Heart left ventricle (tissue), 16 donors: ENCODE data around the gene ARMC2. TPM values are rescaled to one million over a fixed set of nuclear protein-coding genes. Genes with fewer than 3 reads are reported as not detected.
A peak's percentile ranks its signal among the peaks of the same experiment; 100 is the strongest.

Experiments used
- ATAC-seq, 4 donors: fragments of 200-7000 bp; cut with Tn5 transposase; one replicate each; pipeline ENCODE4 v1.9.1; 2020 to 2022; ENCODE audit warnings: moderate library complexity in 4 of 4, mild to moderate bottlenecking in 3 of 4, moderate number of reproducible peaks in 1 of 4
- DNase-seq, 5 donors: peaks; one replicate each; pipeline ENCODE4 v3.0.0-alpha.2; 2020
- H3K27ac ChIP-seq, 12 donors: fragments of 200-600 bp; sonication (generic) in 4 of 12; one replicate each; pipeline versions ENCODE4 v1.5.0 to v1.8.0; 2016 to 2022; ENCODE audit warnings: mild to moderate bottlenecking in 2 of 12
- H3K27me3 ChIP-seq, 9 donors: fragments of 200-600 bp; sonication (generic) in 2 of 9; one replicate each; pipeline versions ENCODE4 v1.5.1 to v1.8.0; 2016 to 2022; ENCODE audit warnings: mild to moderate bottlenecking in 3 of 9
- H3K36me3 ChIP-seq, 9 donors: fragments of 200-600 bp; sonication (generic) in 2 of 9; one replicate each; pipeline versions ENCODE4 v1.5.0 to v1.8.0; 2018 to 2022; ENCODE audit warnings: mild to moderate bottlenecking in 2 of 9
- H3K4me1 ChIP-seq, 12 donors: fragments of 200-600 bp; sonication (generic) in 4 of 12; one replicate each; pipeline versions ENCODE4 v1.5.0 to v1.8.0; 2016 to 2022; ENCODE audit warnings: mild to moderate bottlenecking in 3 of 12
- H3K4me3 ChIP-seq, 12 donors: fragments of 200-600 bp; sonication (generic) in 4 of 12; one replicate each; pipeline versions ENCODE4 v1.5.0 to v1.8.0; 2017 to 2022; ENCODE audit warnings: mild to moderate bottlenecking in 9 of 12, moderate library complexity in 4 of 12
- H3K9me3 ChIP-seq, 12 donors: fragments of 200-600 bp; sonication (generic) in 4 of 12; one replicate each; pipeline versions ENCODE4 v1.5.0 to v1.8.0; 2016 to 2022; ENCODE audit warnings: mild to moderate bottlenecking in 1 of 12
- POLR2A ChIP-seq, 2 donors: fragments of 450-650 bp; IDR thresholded peaks; one replicate each; pipeline ENCODE4 v1.6.1; 2017; ENCODE audit warnings: antibody characterized with exemption in 2 of 2, mild to moderate bottlenecking in 2 of 2, moderate library complexity in 2 of 2
- WGBS, 4 donors: extraction: QIAGEN DNeasy Blood & Tissue Kit in 2 of 4; methylation state at CpG; one replicate each; pipeline versions ENCODE4 v1.1.5 to v1.1.7; 2013 to 2018; 5-methylcytosine and 5-hydroxymethylcytosine counted together
- intact Hi-C, 10 donors: fragments of 100-400 bp; cut with DNase I; formaldehyde crosslinking; loops; one replicate each; pipeline versions ENCODE4 v1.11.1 to v1.14.2; 2022
- polyA plus RNA-seq, 2 donors: library from polyadenylated mRNA; stranded (reverse); fragments of 200-250 nt; gene quantifications; one replicate each; pipeline ENCODE4 v1.2.3, GENCODE V29; 2013
- total RNA-seq, 9 donors: library from RNA; depleted of rRNA in 2 of 9; stranded (reverse); fragments of >200 nt in 2 of 9; fragmentation: NEBNext Ultra II Directional in 3 of 9; extraction: Animal tissue kit (Norgen Biotek cat#: 25700) in 3 of 9; gene quantifications; one replicate each; pipeline versions ENCODE4 v1.1.0 to v1.2.4, GENCODE V29; 2016 to 2023
- TF ChIP-seq, protein P1 (sequence below), 12 donors: fragments of 200-600 bp; sonication (generic) in 4 of 12; IDR thresholded peaks; one replicate each; pipeline versions ENCODE4 v1.5.0 to v1.8.0; 2018 to 2022; ENCODE audit warnings: antibody characterized with exemption in 12 of 12, mild to moderate bottlenecking in 5 of 12
- donor health status: ischemic (EF 13 %, LVEDD 7.1; RV severe dilation, severe dysfunction).
- donor health status: healthy with polysubstance abuse.
- donor health status: DM: no; HTN: yes; CAD: no.
- donor health status: DM: no; HTN: no; CAD: no.
- donor health status: ischemic (EF 25% LVEDD 6.9; RV normal size, moderate dysfunction).
- donor health status: ischemic (EF 25% LVEDD 5.7; RV mildly dilated, moderate dysfunction).
- donor health status: healthy.
- donor health status: DM: yes; HTN: yes; CAD: no.
- donor health status: ischemic (EF 35%, LVEDD 5.7; RV mildly dilated, moderate dysfunction).
- donor health status: nonischemic (EF 11% LVEDD 7.7; RV severe dilation, severe dysfunction).
- donor health status: DM: yes; HTN: yes; CAD: no.
- donor health status: PGD.
- donor health status: ischemic (EF 29% LVEDD 5.4; RV normal size, mild dysfunction).
- donor health status: nonischemic (EF 23%, LVEDD 6.1; RV moderate dilation, normal function).

The ARMC2 gene
- total and polyA plus RNA-seq, 11 donors, result 3.1 to 18.0 (median 9.2) TPM

DNA sequence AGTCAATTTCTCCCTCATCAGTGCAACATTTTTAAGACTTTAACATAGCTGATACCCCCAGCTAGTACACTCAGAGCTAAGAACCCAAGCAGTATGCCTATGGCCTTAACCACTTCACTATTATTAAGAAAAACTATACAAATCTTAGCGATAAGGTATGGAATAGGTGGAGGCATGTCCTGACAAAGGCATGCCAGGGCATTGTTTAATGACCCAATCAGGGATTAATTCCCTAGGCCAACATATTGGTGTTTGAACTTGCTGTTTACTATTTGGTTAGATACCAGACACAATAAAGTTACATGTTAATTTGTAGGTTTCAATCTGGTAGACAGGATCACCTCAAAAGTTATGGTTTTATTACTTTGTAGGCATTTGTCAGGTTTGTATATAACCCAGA, 93.1 kb downstream of the ARMC2 start:
- H3K9me3 ChIP-seq, result no peaks in the 10 kb centered on the region
- 89 to 100% (median 97%) methylated on average over 1 of the region's 1 CpG for WGBS, 4 donors
- peaks cover 5 to 55% (median 42%) of the 10 kb centered on the region in 12 donors for H3K4me1 ChIP-seq
- no peaks in the 10 kb centered on the region for H3K27me3 ChIP-seq
- intact Hi-C loops, result loop anchor here in 9 of 10 donors (5.0 to 10.0 kb wide), 6 partner anchors 39 to 134 kb away; no protein-coding TSS in a partner anchor
- peak overlapping the region in 1 of 12 donors; percentile 5 for H3K27ac ChIP-seq
- DNase-seq (no peak), ATAC-seq (no peak)
- H3K36me3 ChIP-seq, result no peaks in the 10 kb centered on the region
- H3K4me3 ChIP-seq, result no peak overlapping the region
- no peak for TF ChIP-seq POLR2A (IDR thresholded peaks at IDR 0.05)
- TF ChIP-seq, protein P1, sequence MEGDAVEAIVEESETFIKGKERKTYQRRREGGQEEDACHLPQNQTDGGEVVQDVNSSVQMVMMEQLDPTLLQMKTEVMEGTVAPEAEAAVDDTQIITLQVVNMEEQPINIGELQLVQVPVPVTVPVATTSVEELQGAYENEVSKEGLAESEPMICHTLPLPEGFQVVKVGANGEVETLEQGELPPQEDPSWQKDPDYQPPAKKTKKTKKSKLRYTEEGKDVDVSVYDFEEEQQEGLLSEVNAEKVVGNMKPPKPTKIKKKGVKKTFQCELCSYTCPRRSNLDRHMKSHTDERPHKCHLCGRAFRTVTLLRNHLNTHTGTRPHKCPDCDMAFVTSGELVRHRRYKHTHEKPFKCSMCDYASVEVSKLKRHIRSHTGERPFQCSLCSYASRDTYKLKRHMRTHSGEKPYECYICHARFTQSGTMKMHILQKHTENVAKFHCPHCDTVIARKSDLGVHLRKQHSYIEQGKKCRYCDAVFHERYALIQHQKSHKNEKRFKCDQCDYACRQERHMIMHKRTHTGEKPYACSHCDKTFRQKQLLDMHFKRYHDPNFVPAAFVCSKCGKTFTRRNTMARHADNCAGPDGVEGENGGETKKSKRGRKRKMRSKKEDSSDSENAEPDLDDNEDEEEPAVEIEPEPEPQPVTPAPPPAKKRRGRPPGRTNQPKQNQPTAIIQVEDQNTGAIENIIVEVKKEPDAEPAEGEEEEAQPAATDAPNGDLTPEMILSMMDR (IDR thresholded peaks at IDR 0.05), result no peak

DNA sequence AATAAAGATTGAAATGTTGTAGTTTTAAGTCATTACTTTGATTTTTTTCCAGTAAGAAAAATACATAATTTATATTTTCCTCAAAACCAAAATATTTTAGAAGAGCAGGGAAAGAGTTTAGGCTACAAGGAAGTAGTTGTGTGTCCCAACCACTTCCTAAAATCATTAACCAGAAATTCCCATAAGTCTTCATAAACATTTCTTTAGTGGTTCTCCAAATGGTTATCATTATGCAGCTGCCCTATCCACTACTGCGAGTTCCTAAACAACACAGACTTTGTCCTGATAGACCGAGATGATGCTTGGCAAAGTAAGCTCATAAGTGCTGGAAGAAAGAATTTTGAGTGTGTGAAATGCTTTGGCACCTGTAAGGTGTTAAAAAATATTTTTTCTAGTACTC, 93.6 kb downstream of the ARMC2 start:
- H3K4me1 ChIP-seq, result peaks cover 7 to 61% (median 48%) of the 10 kb centered on the region in 12 donors

DNA sequence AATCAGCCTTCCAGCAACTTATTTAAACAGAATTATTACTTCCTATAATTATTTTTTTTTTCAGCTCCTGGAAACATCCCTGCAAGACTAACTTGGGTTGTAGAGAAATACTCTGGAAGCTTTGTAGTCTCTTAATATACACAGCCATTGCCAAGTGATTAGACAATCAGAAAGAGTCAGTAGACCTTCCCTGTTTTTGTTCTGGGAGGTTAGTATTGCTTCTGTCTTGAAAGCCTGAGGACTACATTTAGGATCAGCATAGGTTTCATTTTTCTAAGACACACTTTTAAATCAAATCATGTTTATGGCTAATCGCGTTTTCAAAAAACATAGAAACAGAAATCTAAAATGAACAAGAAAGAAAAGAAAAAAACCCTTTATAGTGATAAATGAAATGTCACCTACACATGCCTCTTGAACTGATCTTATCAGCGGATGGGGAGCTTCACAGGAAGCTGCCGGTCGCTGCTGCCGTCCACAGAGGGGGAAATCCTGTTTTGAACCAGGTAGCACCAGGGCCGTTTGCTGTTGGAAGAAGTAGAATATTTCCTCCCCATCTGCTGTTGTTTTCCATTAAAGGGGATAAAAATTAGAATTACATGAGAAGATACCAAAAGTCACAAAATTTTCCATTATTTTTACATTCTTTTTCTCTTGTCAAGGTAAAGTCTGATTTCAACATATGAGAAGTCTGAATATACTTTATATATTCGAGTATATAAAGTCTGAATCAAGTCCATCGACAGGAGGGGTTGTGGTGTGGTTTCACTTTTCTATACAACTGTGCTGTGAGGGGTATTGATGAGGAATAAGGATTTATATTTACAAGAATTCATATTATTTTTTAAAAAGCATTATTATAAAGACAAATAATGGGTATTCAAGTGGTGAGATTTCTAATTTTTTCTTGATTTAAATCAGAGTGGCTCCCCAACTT, 94.6 kb downstream of the ARMC2 start:
- H3K27me3 ChIP-seq, result no peaks in the 10 kb centered on the region
- H3K4me1 ChIP-seq, result peaks cover 12 to 71% (median 57%) of the 10 kb centered on the region in 12 donors
- WGBS, 4 donors, result 50 to 61% (median 53%) methylated on average over 9 of the region's 9 CpGs
- DNase-seq, result no peak
- TF ChIP-seq POLR2A (IDR thresholded peaks at IDR 0.05), result no peak
- TF ChIP-seq, protein P1 (IDR thresholded peaks at IDR 0.05), result no peak
- no peaks in the 10 kb centered on the region for H3K36me3 ChIP-seq
- H3K4me3 ChIP-seq, result no peak overlapping the region
- no peak for ATAC-seq
- intact Hi-C loops, result loop anchor here in 9 of 10 donors (5.0 to 10.0 kb wide), 6 partner anchors 41 to 132 kb away; no protein-coding TSS in a partner anchor
- no peaks in the 10 kb centered on the region for H3K9me3 ChIP-seq
- peak overlapping the region; percentile 83 to 97 (median 94) for H3K27ac ChIP-seq

More for the DNA sequence above, 93.6 kb downstream of the ARMC2 start:
- H3K9me3 ChIP-seq, result no peaks in the 10 kb centered on the region
- no peaks in the 10 kb centered on the region for H3K36me3 ChIP-seq
- H3K27ac ChIP-seq, result peak overlapping the region in 7 of 12 donors; percentile 83 to 96 (median 94)
- TF ChIP-seq, protein P1 (IDR thresholded peaks at IDR 0.05), result no peak
- TF ChIP-seq POLR2A (IDR thresholded peaks at IDR 0.05), result no peak
- intact Hi-C loops, result loop anchor here in 9 of 10 donors (5.0 to 10.0 kb wide), 6 partner anchors 40 to 133 kb away; no protein-coding TSS in a partner anchor
- no peaks in the 10 kb centered on the region for H3K27me3 ChIP-seq
- H3K4me3 ChIP-seq, result no peak overlapping the region
- no peak for ATAC-seq
- 19 to 25% (median 23%) methylated on average over 2 of the region's 2 CpGs for WGBS, 4 donors
- no peak for DNase-seq

DNA sequence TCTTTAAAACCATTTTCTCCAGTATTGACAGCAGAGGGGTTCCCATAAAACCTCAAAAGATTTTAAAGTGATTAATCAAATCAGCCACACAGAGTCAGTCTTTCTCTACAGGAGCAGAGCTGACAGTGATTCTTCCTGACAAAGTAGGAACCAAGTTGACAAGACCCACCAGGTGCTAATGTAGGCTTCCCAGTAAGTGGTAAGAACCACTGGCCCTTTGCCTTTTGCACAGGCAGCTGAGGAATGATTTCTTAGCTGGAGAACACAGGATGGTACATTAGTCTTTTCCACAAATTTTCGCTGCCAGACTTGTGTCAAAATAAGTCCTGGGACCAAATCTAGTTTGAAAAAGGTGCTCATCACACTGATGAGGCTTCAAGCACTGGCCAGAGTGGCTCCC, 95.8 kb downstream of the ARMC2 start:
- intact Hi-C loops, result loop anchor here in 9 of 10 donors (2.0 to 10.0 kb wide), 8 partner anchors 41 to 131 kb away; partner anchors contain the start of gene ARMC2 (in 1 of the 9)
- TF ChIP-seq, protein P1 (IDR thresholded peaks at IDR 0.05), result peak in 1 of 12 donors; percentile 3
- TF ChIP-seq POLR2A (IDR thresholded peaks at IDR 0.05), result no peak
- ATAC-seq, result no peak
- Histone ChIP-seq H3K9me3 (no peaks in the 10 kb centered on the region), H3K27ac (peak overlapping the region; percentile 83 to 97 (median 94)), H3K4me1 (peaks cover 12 to 83% (median 68%) of the 10 kb centered on the region in 12 donors), H3K4me3 (no peak overlapping the region), H3K27me3 (no peaks in the 10 kb centered on the region), H3K36me3 (no peaks in the 10 kb centered on the region)
- WGBS, 4 donors, result 90 to 100% (median 91%) methylated on average over 1 of the region's 1 CpG
- no peak for DNase-seq
